Adrenal gland (tissue), 5 donors: ENCODE data around the gene HEG1.

ENCODE experiments used
- CTCF ChIP-seq, 6 experiments: fragments of 450-650 bp in 4 of 6; fragments of 200-600 bp in 2 of 6; sonication (generic) in 1 of 6; IDR thresholded peaks; 1 replicate in 5 of 6; 2 replicates in 1 of 6; pipeline versions ENCODE4 v1.5.1 to v1.8.0; 2016 to 2021; ENCODE audit warnings: antibody characterized with exemption in 6 of 6, mild to moderate bottlenecking in 2 of 6, moderate library complexity in 1 of 6
- POLR2A ChIP-seq, 2 donors: fragments of 450-650 bp; IDR thresholded peaks; one replicate each; pipeline ENCODE4 v1.6.1; 2017; ENCODE audit warnings: antibody characterized with exemption in 2 of 2, mild to moderate bottlenecking in 2 of 2, moderate library complexity in 1 of 2
- donor health status: DM: no; HTN: no; CAD: no.

DNA sequence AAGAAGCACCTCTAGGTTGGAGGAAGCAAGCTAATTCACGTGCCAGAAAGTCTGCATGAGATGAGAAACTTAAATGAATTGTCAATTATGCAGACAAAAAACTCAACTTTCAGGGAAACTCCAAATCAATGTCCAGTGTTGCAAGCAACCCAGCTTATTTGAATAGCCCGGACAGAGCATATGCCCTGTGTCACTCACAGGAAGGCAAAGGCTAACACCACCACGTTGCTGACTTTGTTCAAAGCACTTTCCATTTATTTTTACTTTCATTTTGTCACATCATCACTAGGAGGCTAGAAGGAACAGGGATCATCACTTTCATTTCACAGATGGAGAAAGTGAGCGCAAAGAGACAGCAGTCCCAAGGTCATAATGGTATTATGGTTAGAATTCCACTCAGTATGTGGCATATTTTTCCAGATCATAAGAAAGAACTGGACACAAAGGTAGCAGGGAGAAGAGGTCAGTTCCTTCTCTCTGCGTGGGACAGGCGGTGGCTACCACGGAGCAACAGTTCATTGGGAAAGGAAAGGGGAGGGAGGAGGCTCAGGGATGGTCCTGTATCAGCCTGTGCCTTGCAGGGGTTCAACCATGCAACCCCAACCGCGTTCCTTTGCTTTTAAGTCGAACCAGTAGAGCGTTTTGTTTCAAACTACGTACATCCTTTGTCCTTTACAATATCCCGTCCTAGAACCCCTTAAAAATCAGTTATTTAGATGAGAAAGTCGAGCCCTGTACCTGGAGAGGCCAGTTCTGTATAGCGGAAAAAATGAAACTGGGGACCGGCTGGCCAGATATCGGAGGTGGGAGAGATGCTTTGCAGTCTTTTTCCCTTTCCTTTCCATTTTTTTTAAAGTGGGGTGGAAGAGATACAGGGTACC, 1.1 kb downstream of the HEG1 start:
- peak in 3 of 6 experiments; percentile 26 to 49 (median 43) for TF ChIP-seq CTCF (IDR thresholded peaks at IDR 0.05)
- peak; percentile 13 to 74 for TF ChIP-seq POLR2A (IDR thresholded peaks at IDR 0.05)
